Muscle of leg (tissue), 11 donors: ENCODE measurements around the gene GTF3C5. TPM values are rescaled to one million over a fixed set of nuclear protein-coding genes. Genes with fewer than 3 reads are reported as not detected.
A peak's percentile ranks its signal among the peaks of the same experiment; 100 is the strongest.

Experiments
- DNase-seq: peaks from one replicate; pipeline ENCODE4 v3.0.0; 2013
- H3K27ac ChIP-seq: one replicate; pipeline ENCODE4 v1.5.1; 2013; ENCODE audit warnings: mild to moderate bottlenecking, low read length, control low read depth
- H3K27me3 ChIP-seq: one replicate; pipeline ENCODE4 v1.6.1; 2013; ENCODE audit warnings: low read length; ENCODE audit not compliant: control insufficient read depth, insufficient read depth
- H3K36me3 ChIP-seq: one replicate; pipeline ENCODE4 v1.6.1; 2013; ENCODE audit warnings: low read length; ENCODE audit not compliant: control insufficient read depth, insufficient read depth
- H3K4me1 ChIP-seq: one replicate; pipeline ENCODE4 v1.6.1; 2013; ENCODE audit warnings: low read length; ENCODE audit not compliant: control insufficient read depth, insufficient read depth
- H3K4me3 ChIP-seq: one replicate; pipeline ENCODE4 v1.5.1; 2013; ENCODE audit warnings: low read length, control low read depth
- H3K9me3 ChIP-seq: replicated peaks from 2 replicates; pipeline ENCODE4 v1.6.1; 2013; ENCODE audit warnings: low read depth, low read length; ENCODE audit not compliant: control insufficient read depth
- WGBS: methylation state at CpG from one replicate; pipeline ENCODE4 v1.1.5; 2013; ENCODE audit warnings: missing lambda C conversion rate; ENCODE audit not compliant: insufficient coverage; 5-methylcytosine and 5-hydroxymethylcytosine counted together
- polyA plus RNA-seq, 8 donors: library from polyadenylated mRNA; unstranded; fragments of 120-200 nt; gene quantifications; one replicate each; pipeline versions ENCODE4 v1.2.1 to v1.2.3, GENCODE V29; 2013; ENCODE audit warnings: inconsistent platforms in 1 of 8, low replicate concordance in 1 of 8; ENCODE audit not compliant: insufficient read length in 8 of 8, insufficient read depth in 1 of 8
- total RNA-seq: library from RNA; stranded (reverse); fragments of 120-200 nt; gene quantifications from one replicate; pipeline ENCODE4 v1.2.4, GENCODE V29; 2013

Gene GTF3C5
- total and polyA plus RNA-seq, 9 donors, result 44.6 to 55.1 (median 48.1) TPM

DNA sequence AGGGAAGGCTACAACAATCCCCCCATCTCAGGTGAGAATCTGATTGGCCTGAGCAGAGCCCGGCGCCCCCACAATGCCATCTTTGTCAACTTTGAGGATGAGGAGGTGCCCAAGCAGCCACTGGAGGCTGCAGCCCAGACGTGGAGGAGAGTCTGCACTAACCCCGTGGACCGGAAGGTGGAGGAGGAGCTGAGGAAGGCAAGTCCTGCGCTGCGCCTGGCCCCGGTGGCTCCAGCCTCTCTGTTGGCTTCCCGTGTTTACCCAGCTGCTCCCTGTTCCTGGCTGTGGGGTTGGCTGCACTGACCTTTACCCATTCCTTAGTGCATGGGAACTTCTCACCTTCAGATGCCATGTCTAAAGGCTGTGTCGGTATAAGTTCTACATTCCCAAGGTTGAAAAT, 20.0 kb downstream of the GTF3C5 start:
- peaks cover 79% of the 10 kb centered on the region for H3K36me3 ChIP-seq
- WGBS, result 80% methylated on average over 5 of the region's 10 CpGs
- no peak overlapping the region for H3K4me3 ChIP-seq
- H3K27me3 ChIP-seq, result no peaks in the 10 kb centered on the region
- H3K27ac ChIP-seq, result peak overlapping the region; percentile 79
- no peaks in the 10 kb centered on the region for H3K9me3 ChIP-seq
- no peak for DNase-seq
- H3K4me1 ChIP-seq, result peaks cover 47% of the 10 kb centered on the region

DNA sequence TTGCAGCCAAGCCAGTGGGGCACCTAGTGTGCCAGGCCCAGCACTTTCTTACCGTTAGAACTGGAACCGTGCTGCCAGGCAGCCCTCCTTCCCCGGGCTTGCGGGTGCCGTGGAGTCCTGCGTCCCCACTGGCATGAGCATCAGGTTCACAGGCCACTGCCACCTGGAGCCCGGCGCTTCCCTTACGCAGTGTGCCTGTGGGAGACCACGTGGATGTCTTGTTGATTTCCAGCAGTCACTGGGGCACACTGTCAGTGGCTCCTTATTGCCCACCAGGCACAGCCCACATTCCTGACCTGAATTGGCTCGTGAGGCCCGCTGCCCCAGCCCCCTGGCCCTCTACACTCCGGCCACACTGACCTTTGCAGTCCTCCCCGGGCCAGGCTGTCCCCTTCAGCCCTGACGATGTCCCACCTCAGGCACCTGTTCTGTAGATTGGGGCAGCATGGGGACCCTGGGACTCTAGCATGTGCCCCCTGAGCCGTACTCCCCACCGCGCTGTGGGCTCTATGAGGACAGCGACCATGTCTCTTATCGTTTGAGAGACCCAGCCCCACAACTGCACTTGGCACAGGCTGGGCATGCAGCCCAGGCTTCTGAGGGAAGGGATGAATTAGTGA, 20.6 kb downstream of the GTF3C5 start:
- Histone ChIP-seq H3K4me3 (no peak overlapping the region), H3K9me3 (no peaks in the 10 kb centered on the region), H3K4me1 (peaks cover 53% of the 10 kb centered on the region), H3K27me3 (no peaks in the 10 kb centered on the region), H3K36me3 (peaks cover 79% of the 10 kb centered on the region), H3K27ac (peak overlapping the region; percentile 79)
- 92% methylated on average over 18 of the region's 20 CpGs for WGBS
- DNase-seq, result no peak

DNA sequence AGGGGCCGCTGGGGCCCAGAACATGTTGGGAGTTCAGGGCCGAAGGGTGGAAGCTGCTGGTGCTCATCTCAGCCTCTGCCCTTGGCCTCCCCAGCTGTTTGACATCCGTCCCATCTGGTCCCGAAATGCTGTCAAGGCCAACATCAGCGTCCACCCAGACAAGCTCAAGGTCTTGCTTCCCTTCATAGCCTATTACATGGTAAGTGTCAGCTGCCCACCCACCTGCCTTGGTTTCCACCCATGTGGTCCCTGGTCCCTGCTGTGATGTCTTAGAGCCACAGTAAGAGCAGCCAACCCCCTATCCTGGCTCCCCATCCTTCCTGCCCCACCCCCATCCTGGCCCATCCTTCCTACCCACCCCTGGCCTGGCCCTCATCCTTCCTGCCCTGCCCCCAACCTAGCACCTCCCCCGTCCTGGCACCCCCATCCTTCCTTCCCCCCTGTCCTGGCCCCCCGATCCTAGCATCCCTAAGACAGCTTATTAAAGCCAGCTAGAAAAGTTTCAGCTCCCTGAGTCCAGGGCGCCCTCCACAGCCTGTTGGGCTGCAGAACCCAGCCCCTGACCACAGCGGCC, 21.3 kb downstream of the GTF3C5 start:
- no peak for DNase-seq
- Histone ChIP-seq H3K36me3 (peaks cover 79% of the 10 kb centered on the region), H3K27me3 (no peaks in the 10 kb centered on the region), H3K4me1 (peaks cover 60% of the 10 kb centered on the region), H3K4me3 (no peak overlapping the region), H3K27ac (no peak overlapping the region), H3K9me3 (no peaks in the 10 kb centered on the region)
- 84% methylated on average over 5 of the region's 9 CpGs for WGBS

DNA sequence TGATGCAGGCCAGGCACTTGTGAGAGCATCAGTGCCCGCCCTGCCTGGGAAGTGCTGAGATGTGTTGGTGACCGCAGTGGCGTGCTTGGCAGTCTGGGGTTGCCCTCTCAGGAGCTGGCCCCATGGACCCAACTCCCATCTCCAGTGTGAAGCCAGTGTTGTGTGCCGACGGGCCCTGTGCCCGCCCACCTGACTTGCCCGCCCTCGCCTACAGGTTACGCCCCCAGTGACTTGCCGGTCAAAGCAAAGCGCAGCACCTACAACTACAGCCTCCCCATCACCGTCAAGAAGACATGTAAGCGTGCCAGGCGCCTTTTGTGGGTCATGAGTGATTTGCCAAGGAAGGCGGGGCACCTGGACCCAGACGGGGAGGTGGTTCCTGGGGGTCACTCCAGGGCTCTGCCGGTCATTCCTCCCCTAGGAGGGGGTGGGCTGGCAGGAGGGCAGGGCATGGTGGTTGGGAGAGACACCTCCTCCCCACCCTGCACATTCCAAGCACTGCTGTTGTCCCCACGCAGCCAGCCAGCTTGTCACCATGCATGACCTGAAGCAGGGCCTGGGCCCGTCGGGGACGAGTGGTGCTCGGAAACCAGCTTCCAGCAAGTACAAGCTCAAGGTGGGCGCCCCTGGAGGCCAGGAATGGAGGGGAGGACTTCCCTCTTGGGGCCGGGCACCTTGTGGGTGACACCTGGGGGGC, 23.5 kb downstream of the GTF3C5 start:
- peaks cover 83% of the 10 kb centered on the region for H3K36me3 ChIP-seq
- peak; percentile 35 for DNase-seq
- H3K4me1 ChIP-seq, result peaks cover 72% of the 10 kb centered on the region
- H3K9me3 ChIP-seq, result no peaks in the 10 kb centered on the region
- H3K27ac ChIP-seq, result peak overlapping the region; percentile 81
- H3K27me3 ChIP-seq, result no peaks in the 10 kb centered on the region
- WGBS, result 87% methylated on average over 18 of the region's 24 CpGs
- H3K4me3 ChIP-seq, result no peak overlapping the region

DNA sequence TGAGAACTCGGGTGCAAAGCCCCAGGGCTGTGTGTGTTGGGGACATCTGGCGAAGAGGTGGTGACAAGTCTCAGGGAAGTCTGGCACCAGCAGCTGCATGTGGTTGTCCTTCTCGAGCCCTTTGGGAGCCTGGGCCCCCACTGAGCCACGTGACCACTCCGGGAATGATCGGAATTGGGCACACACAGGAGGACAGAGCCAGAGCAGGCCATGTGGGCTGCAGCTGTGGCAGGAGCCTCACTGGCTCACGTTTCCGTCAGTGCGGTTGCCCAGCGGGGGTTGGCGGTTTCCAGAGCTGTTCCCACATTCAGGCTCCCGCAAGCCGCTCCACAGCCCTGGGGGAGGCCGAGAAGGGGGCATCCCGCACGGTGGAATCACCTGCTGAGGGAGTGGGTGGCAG, 24.2 kb downstream of the GTF3C5 start:
- peak; percentile 92 for DNase-seq
- Histone ChIP-seq H3K36me3 (peaks cover 81% of the 10 kb centered on the region), H3K4me3 (no peak overlapping the region), H3K27me3 (no peaks in the 10 kb centered on the region), H3K9me3 (no peaks in the 10 kb centered on the region), H3K27ac (peak overlapping the region; percentile 93), H3K4me1 (peaks cover 74% of the 10 kb centered on the region)
- WGBS, result 50% methylated on average over 16 of the region's 16 CpGs

DNA sequence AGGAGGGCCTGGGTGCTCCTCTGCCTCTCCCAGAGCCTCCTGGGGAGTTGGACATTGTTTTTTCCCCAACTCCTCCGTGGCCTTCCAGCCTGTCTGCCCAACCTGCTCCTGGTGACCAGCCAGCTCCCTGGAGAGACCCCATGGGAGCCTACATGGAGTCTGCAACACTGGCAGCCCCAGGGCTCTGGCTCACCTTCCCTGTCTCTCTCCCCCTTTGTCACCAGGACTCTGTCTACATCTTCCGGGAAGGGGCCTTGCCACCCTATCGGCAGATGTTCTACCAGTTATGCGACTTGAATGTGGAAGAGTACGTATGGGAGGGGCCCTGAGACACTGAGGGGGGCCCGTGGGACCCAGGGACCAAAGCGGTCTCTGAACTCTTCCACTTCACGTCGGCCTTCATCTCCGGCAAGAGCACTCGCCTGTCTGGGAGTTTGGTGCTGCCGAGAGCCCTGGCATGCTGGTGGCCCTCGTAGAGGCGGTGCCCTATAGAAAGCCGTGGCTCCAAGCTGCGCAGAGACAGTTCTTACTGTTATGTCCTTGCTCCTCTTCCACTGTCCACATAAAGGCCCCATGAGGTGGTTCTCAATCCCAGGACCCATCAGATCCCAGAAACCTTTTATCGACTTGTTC, 25.1 kb downstream of the GTF3C5 start:
- peak overlapping the region; percentile 93 for H3K27ac ChIP-seq
- no peak for DNase-seq
- H3K4me3 ChIP-seq, result no peak overlapping the region
- H3K36me3 ChIP-seq, result peaks cover 73% of the 10 kb centered on the region
- no peaks in the 10 kb centered on the region for H3K9me3 ChIP-seq
- peaks cover 70% of the 10 kb centered on the region for H3K4me1 ChIP-seq
- no peaks in the 10 kb centered on the region for H3K27me3 ChIP-seq
- 86% methylated on average over 12 of the region's 17 CpGs for WGBS

DNA sequence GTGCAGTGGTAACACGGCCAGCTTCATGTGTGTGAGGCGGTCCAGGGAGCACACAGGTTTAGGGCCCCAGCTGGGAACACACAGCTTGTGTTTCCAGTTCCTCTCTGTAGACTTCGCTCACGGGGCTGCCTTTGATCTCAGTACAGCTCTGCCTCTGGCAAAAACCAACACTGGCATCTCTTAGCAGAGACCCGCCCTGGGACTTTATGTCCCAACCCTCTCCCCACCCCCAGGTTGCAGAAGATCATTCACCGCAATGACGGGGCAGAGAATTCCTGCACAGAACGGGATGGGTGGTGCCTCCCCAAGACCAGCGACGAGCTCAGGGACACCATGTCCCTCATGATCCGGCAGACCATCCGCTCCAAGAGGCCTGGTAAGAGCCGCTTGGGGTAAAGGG, 25.7 kb downstream of the GTF3C5 start:
- peaks cover 70% of the 10 kb centered on the region for H3K4me1 ChIP-seq
- WGBS, result 85% methylated on average over 13 of the region's 13 CpGs

DNA sequence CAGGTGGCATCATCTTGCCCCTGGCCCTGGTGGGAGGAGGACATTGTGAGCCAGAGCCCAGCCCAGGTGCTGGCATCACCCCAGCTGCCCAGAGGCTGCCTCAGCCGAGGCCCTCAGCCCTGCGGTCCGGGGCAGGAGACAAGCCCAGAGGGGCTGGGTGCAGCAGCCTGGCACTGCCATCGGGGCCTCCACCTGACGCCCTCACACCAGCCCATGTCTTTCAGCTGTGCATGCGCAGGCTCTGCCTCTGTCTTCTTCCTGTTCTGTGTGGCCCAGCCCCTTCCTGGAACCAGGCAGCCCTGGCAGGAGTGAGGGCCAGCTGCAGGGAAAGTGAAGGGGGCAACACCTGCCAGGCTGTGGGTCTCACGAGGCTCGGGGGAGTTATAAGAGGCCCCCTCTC, 26.2 kb downstream of the GTF3C5 start:
- Histone ChIP-seq H3K36me3 (peaks cover 62% of the 10 kb centered on the region), H3K4me1 (peaks cover 65% of the 10 kb centered on the region), H3K4me3 (no peak overlapping the region), H3K27me3 (no peaks in the 10 kb centered on the region), H3K27ac (peak overlapping the region; percentile 93), H3K9me3 (no peaks in the 10 kb centered on the region)
- peak; percentile 81 for DNase-seq
- WGBS, result 82% methylated on average over 8 of the region's 8 CpGs

More for the DNA sequence above, 25.7 kb downstream of the GTF3C5 start:
- no peaks in the 10 kb centered on the region for H3K9me3 ChIP-seq
- H3K4me3 ChIP-seq, result no peak overlapping the region
- no peaks in the 10 kb centered on the region for H3K27me3 ChIP-seq
- peak overlapping the region; percentile 93 for H3K27ac ChIP-seq
- DNase-seq, result no peak
- H3K36me3 ChIP-seq, result peaks cover 66% of the 10 kb centered on the region

DNA sequence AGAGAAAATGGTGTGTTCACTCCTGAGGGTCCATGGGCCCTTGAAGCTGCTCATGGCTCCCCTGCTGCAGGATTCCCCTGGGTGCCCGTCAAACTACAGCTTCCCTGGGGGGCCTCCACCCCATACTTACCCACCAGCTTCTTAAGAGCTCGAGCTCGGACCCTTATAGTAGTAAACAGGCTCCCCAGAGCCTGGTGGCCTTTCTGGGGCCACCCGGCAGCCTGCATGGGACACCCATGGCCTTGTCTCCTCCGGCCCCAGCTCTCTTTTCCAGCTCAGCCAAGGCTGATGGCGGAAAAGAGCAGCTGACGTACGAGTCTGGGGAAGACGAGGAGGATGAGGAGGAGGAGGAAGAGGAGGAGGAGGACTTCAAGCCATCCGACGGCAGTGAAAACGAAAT, 26.8 kb downstream of the GTF3C5 start:
- Histone ChIP-seq H3K27ac (peak overlapping the region; percentile 93), H3K4me1 (peaks cover 63% of the 10 kb centered on the region), H3K4me3 (no peak overlapping the region), H3K36me3 (peaks cover 57% of the 10 kb centered on the region), H3K9me3 (no peaks in the 10 kb centered on the region), H3K27me3 (no peaks in the 10 kb centered on the region)
- WGBS, result 83% methylated on average over 9 of the region's 12 CpGs
- DNase-seq, result no peak

DNA sequence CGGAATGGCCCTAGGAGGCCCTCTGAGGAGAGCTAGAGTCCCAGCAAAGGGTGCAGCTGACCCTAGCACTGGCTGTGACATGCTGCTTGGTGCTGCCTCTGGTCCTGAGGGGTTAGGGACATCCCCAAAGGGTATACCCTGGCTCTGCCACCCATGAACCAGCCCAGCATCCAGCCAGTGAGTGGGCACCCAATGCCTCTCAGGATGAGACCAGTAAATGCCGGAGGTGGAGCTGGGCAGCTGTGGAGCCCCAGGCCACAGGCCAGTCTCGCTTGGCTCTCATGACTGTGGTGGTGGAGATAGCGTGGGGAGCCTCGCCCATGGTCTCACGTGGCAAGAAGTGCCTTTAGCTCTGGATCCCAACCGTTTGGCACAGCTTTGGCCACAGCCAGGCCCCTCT, 27.3 kb downstream of the GTF3C5 start:
- no peak for DNase-seq
- 68% methylated on average over 7 of the region's 7 CpGs for WGBS
- H3K36me3 ChIP-seq, result peaks cover 52% of the 10 kb centered on the region
- no peaks in the 10 kb centered on the region for H3K27me3 ChIP-seq
- no peaks in the 10 kb centered on the region for H3K9me3 ChIP-seq
- no peak overlapping the region for H3K27ac ChIP-seq
- H3K4me3 ChIP-seq, result no peak overlapping the region
- H3K4me1 ChIP-seq, result peaks cover 63% of the 10 kb centered on the region
